Epithelial cell of proximal tubule (primary cell): Measurements from ENCODE around the gene ENOX1. TPM values are rescaled to one million over a fixed set of nuclear protein-coding genes. Genes with fewer than 3 reads are reported as not detected.

Experiments used
- DNase-seq: peaks from one replicate; pipeline ENCODE4 v3.0.0-alpha.2; 2011; ENCODE audit warnings: low read depth
- H3K4me3 ChIP-seq: 2 replicates; pipeline ENCODE4 v1.5.1; 2011; ENCODE audit warnings: low read depth, mild to moderate bottlenecking, low read length
- total RNA-seq: library from RNA; depleted of rRNA; stranded (reverse); fragments of >200 nt; gene quantifications from 2 replicates; pipeline ENCODE4 v1.2.3, GENCODE V29; 2015
- TF ChIP-seq, protein P1 (sequence below): conservative IDR thresholded peaks from 2 replicates; pipeline ENCODE4 v1.5.1; 2012; ENCODE audit warnings: low read depth, mild to moderate bottlenecking, low read length

Gene ENOX1
- total RNA-seq, 1 donor from 2014 or later = 0.17 TPM

DNA sequence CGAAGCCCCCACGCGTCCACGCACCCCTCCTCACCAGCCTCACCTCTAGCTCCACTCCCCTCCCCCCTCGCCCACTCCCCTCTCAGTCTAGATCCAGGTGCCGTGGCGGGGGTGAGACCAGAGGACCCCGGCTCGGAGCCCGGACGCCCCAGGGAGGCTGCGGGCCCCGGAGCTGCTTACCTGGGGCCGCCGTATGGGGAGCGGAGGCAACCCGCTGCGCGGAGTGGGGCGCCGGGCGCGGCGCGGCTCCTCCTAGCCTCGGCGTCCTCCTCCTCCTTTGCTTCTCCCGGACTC is 353 bp downstream of the ENOX1 start:
- DNase-seq = no peak
- peak overlapping the region; percentile 64 for H3K4me3 ChIP-seq
- TF ChIP-seq, protein P1, sequence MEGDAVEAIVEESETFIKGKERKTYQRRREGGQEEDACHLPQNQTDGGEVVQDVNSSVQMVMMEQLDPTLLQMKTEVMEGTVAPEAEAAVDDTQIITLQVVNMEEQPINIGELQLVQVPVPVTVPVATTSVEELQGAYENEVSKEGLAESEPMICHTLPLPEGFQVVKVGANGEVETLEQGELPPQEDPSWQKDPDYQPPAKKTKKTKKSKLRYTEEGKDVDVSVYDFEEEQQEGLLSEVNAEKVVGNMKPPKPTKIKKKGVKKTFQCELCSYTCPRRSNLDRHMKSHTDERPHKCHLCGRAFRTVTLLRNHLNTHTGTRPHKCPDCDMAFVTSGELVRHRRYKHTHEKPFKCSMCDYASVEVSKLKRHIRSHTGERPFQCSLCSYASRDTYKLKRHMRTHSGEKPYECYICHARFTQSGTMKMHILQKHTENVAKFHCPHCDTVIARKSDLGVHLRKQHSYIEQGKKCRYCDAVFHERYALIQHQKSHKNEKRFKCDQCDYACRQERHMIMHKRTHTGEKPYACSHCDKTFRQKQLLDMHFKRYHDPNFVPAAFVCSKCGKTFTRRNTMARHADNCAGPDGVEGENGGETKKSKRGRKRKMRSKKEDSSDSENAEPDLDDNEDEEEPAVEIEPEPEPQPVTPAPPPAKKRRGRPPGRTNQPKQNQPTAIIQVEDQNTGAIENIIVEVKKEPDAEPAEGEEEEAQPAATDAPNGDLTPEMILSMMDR = no peak

DNA sequence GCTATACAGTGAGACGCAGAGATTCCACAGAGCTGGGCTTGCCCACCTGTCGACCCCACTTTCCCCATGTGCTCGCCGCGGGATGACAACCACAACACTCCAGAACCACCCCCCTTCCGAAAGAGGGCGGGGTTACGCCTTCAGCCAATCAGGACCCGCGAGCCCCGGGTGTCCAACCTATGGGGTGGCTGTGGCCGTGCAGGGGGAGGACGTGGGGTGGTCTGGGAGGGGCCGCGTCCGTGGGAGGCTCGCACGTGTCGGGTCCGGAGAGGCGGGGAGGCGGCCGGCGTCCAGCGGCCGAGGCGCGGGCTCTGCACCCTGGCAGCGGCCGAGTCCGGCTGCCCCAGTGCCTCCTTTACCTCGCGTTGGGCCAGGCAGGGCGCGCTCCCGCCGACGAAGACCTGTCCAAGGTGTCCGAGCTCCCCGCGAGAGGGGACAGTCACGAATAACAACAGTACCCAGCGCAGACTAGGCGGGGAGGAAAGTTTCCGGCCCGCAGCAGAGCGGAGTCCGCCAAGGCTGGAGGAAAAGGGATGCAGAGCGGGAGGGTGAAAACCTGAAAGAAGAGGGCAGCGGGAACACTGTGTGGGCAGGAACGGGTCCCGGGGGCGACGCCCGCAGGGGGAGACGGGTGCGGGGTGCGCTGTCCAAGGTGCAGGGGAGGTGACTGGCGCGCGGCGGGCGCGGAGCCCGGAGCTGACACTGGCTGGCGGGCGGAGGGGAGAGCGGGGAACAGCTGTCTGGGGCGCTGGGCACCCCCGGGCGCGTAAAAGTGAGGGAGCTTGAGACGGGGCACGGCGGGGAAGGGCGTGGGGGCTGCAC is 911 bp downstream of the ENOX1 start:
- H3K4me3 ChIP-seq = peak overlapping the region; percentile 64
- TF ChIP-seq, protein P1 = no peak
- DNase-seq = no peak

DNA sequence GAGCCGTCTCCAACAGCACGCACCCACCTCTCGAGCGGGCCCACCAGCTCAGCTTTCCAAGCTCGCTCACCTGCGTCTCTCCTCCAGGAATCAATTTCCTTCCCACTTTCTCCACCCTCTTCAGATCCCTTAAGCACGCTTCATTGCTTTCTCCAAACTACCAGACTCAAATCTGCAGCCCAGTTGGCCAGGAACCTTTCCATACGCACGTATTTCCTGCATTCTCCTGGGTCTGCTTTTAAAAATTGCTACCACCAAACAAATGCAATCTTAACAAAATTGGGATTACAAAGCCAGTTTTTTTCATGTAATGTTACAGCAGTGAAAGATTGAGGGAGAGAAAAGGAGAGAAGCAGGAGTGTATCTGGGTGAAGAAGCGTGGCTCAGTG is 1.5 kb downstream of the ENOX1 start:
- TF ChIP-seq, protein P1 = no peak
- peak overlapping the region; percentile 64 for H3K4me3 ChIP-seq
- no peak for DNase-seq

DNA sequence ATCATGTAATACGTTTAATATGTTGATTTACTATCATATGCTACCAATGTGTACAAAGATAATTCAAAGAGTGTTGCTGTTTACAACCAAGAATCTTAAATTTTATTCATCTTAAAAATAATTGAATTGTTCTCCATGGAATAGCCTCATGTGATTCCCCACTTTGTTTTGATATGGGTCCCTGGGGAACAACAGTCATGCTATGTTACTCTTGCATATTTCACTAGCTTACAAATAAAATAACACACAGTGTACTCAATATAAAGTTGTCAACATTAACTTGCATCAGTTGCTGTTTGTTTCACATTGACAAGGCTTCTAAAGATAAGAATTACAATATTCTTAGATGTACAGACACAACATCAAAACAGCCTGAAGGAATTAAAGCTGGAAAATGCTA is 2.3 kb downstream of the ENOX1 start:
- DNase-seq = no peak
- TF ChIP-seq, protein P1 = no peak
- no peak overlapping the region for H3K4me3 ChIP-seq

DNA sequence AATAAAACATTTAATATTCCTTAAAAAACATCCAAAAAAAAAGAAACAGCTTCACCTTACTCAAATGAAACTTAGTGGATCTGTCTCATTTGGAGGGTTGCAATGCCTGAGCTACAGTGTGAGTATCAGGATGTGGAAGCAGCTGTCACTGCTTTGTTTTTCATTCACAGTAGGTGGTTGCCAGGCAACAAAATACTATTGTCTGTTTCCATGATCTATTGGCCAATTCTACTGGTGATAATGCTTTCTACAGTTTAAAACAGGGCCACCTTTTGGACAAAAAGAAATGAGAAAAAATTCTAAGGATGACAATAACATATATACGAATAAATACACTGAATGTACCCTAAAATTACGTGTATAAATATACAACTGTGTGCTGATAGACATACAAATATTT is 3.0 kb downstream of the ENOX1 start:
- DNase-seq = no peak
- no peak overlapping the region for H3K4me3 ChIP-seq
- TF ChIP-seq, protein P1 = no peak

DNA sequence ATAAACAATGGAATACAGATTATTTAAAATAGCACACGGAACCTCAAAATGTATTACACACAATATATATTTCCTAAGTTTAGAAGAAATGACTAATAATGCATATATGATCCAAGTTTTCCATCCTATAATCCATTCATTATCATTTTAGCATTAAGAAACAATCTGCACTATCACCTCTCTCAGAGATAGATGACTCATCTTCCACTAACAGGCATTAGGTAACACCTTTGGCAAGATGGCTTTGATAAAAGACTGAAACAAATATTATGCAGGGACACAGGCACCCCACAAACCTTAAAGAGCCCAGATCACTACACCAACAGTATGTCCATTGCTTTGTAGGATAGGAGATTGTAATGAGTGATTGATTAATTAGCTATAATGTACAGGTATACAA is 4.1 kb downstream of the ENOX1 start:
- no peak overlapping the region for H3K4me3 ChIP-seq
- DNase-seq = no peak

More for the DNA sequence above, 4.1 kb downstream of the ENOX1 start:
- TF ChIP-seq, protein P1 = no peak
